Nephron (organoid): ENCODE measurements around the gene CDR2.
"Not testable (repeated sequence)": the region's sequence is repeated elsewhere in the genome, so short reads cannot be mapped to it uniquely, and the experiment has no call there.

Source experiments
- H3K27ac Mint-ChIP-seq, 3 experiments: 2 replicates each; pipeline ENCODE4 v1.8.0; 2020; ENCODE audit warnings: mixed read lengths in 3 of 3, mild to moderate bottlenecking in 2 of 3, moderate library complexity in 1 of 3
- H3K27me3 Mint-ChIP-seq: 2 replicates; pipeline ENCODE4 v1.8.0; 2021; ENCODE audit warnings: low read depth, mild to moderate bottlenecking, moderate library complexity, mixed read lengths
- H3K36me3 Mint-ChIP-seq: 2 replicates; pipeline ENCODE4 v1.8.0; 2020; ENCODE audit warnings: low read depth, mixed read lengths
- H3K4me1 Mint-ChIP-seq: 2 replicates; pipeline ENCODE4 v1.8.0; 2020; ENCODE audit warnings: mixed read lengths
- H3K4me3 Mint-ChIP-seq, 3 experiments: 2 replicates each; pipeline ENCODE4 v1.8.0; 2020; ENCODE audit warnings: mild to moderate bottlenecking in 3 of 3, mixed read lengths in 3 of 3, moderate library complexity in 2 of 3
- H3K9me3 Mint-ChIP-seq: 2 replicates; pipeline ENCODE4 v1.8.0; 2020; ENCODE audit warnings: mixed read lengths
- TF ChIP-seq, protein P1 (sequence below), 3 experiments: fragments of 200-600 bp; sonication (generic); IDR thresholded peaks; one replicate each; pipeline ENCODE4 v1.5.0; 2021; ENCODE audit warnings: antibody characterized with exemption in 3 of 3; ENCODE audit not compliant: unreplicated experiment in 3 of 3

The CDR2 gene

DNA sequence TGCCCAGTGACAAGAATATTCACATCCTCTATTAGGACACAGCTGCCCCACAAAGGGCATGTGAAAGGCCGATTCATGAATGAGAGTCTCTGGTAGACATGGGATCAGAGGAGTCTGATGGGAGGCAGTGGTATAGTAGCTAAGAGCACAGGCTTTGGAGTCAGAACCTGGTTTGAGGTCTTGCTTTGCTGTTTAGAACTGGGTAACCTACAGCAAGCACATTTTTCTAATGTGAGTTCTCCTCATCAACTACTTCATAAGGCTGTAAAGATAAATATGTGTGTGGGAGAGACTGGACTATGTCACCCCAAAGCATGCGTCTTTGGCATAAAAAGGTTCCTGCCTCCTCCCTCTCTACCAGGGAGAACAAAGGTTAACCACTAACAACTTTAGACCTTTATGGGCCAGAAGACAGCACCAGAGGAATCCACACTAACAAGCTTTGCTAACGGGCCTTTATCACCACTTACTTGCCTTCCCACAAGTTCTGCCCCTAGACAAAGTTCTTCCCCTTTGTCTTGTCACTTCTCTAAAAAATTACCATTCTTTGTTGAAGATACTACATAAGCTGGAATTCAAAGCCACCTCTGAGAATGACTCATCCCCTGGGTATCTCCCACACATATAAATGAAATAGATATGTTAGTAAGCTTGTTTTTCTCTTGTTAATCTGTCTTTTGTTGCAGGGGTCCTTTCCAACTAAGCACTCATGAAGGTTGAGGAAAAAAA lies 21.1 kb downstream of the CDR2 start:
- Mint-ChIP-seq H3K27ac (peak overlapping the region; percentile 83 to 88 (median 86)), H3K9me3 (peaks cover 2% of the 10 kb centered on the region), H3K27me3 (no peaks in the 10 kb centered on the region), H3K36me3 (peaks cover 43% of the 10 kb centered on the region), H3K4me1 (peaks cover 23% of the 10 kb centered on the region), H3K4me3 (no peak overlapping the region)
- TF ChIP-seq, protein P1, sequence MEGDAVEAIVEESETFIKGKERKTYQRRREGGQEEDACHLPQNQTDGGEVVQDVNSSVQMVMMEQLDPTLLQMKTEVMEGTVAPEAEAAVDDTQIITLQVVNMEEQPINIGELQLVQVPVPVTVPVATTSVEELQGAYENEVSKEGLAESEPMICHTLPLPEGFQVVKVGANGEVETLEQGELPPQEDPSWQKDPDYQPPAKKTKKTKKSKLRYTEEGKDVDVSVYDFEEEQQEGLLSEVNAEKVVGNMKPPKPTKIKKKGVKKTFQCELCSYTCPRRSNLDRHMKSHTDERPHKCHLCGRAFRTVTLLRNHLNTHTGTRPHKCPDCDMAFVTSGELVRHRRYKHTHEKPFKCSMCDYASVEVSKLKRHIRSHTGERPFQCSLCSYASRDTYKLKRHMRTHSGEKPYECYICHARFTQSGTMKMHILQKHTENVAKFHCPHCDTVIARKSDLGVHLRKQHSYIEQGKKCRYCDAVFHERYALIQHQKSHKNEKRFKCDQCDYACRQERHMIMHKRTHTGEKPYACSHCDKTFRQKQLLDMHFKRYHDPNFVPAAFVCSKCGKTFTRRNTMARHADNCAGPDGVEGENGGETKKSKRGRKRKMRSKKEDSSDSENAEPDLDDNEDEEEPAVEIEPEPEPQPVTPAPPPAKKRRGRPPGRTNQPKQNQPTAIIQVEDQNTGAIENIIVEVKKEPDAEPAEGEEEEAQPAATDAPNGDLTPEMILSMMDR (IDR thresholded peaks at IDR 0.05; ENCODE audit: unreplicated experiment in 3 of 3) = no peak

DNA sequence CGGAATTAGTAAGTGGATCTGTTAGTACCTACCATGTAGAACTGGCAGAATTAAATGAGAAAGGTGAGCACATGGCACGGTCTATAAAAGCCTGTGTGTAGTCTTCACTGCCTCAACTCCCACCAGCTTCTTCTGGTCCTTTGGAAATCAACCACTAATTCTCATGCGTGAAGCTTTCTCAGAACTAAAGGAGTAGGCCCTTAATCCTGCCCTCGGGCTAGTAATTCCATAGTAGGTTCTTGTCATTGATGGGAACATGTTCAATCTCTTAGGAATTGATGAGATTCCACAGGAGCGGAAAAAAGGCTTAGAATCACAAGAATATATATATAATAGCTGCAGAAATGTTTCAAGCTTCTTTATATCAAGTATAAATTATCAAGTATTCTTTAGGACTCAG lies 21.7 kb downstream of the CDR2 start:
- Mint-ChIP-seq H3K4me3 (no peak overlapping the region), H3K27me3 (no peaks in the 10 kb centered on the region), H3K4me1 (peaks cover 23% of the 10 kb centered on the region), H3K36me3 (peaks cover 47% of the 10 kb centered on the region), H3K9me3 (peaks cover 2% of the 10 kb centered on the region), H3K27ac (peak overlapping the region in 2 of 3 experiments; percentile 86 to 88)
- TF ChIP-seq, protein P1 (IDR thresholded peaks at IDR 0.05; ENCODE audit: unreplicated experiment in 3 of 3) = no peak

DNA sequence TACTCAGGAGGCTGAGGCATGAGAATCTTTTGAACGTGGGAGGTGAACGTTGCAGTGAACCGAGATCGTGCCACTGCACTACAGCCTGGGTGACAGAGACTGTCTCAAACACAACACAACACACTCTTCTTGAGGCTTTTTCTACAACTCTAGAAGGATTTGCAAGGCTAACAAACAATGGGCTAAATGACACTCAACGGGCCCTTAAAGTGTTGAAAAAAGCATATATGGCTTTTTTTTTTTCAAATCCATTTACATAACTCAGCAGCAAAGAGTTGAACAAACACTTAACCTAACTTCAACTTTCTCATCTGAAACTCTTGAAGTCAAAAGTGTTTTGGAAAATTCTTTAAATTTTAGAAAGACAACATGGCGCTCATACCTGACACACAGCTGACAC lies 22.3 kb downstream of the CDR2 start:
- H3K9me3 Mint-ChIP-seq = peaks cover 2% of the 10 kb centered on the region
- peaks cover 23% of the 10 kb centered on the region for H3K4me1 Mint-ChIP-seq
- H3K27ac Mint-ChIP-seq = peak overlapping the region in 1 of 3 experiments; percentile 88
- peaks cover 53% of the 10 kb centered on the region for H3K36me3 Mint-ChIP-seq
- TF ChIP-seq, protein P1 (IDR thresholded peaks at IDR 0.05; ENCODE audit: unreplicated experiment in 3 of 3) = no peak
- no peak overlapping the region for H3K4me3 Mint-ChIP-seq
- H3K27me3 Mint-ChIP-seq = no peaks in the 10 kb centered on the region

DNA sequence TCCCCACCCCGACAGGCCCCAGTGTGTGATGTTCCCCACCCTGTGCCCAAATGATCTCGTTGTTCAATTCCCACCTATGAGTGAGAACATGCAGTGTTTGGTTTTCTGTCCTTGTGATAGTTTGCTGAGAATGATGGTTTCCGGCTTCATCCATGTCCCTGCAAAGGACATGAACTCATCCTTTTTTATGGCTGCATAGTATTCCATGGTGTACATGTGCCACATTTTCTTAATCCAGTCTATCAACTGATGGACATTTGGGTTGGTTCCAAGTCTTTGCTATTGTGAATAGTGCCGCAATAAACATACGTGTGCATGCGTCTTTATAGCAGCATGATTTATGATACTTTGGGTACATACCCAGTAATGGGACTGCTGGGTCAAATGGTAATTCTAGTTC lies 23.4 kb downstream of the CDR2 start:
- not testable (repeated sequence) for H3K27me3 Mint-ChIP-seq, H3K9me3 Mint-ChIP-seq, H3K4me3 Mint-ChIP-seq, H3K27ac Mint-ChIP-seq
- Mint-ChIP-seq H3K4me1 (peaks cover 23% of the 10 kb centered on the region), H3K36me3 (peaks cover 60% of the 10 kb centered on the region)

DNA sequence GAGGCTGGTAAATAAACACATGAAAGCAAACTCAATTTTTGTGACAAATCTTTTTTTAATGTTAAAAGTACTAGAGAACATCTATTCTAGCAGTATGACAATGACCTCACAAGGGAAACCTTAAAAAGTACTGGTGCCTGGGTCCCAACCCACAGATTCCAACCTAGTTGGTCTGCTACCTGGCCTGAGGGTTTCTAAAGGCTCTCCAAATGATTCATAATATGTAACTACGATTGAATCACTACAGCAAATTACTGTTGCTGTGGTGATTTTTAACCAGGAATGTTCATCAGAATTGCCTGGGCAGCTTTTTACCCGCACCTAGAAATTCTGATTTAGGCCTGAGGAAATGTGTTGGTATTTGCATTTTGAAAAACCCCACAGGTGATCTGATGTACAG lies 26.1 kb downstream of the CDR2 start:
- Mint-ChIP-seq H3K9me3 (peaks cover 7% of the 10 kb centered on the region), H3K27me3 (no peaks in the 10 kb centered on the region), H3K27ac (no peak overlapping the region), H3K4me3 (no peak overlapping the region), H3K4me1 (peaks cover 3% of the 10 kb centered on the region), H3K36me3 (peaks cover 64% of the 10 kb centered on the region)
- TF ChIP-seq, protein P1 (IDR thresholded peaks at IDR 0.05; ENCODE audit: unreplicated experiment in 3 of 3) = no peak

DNA sequence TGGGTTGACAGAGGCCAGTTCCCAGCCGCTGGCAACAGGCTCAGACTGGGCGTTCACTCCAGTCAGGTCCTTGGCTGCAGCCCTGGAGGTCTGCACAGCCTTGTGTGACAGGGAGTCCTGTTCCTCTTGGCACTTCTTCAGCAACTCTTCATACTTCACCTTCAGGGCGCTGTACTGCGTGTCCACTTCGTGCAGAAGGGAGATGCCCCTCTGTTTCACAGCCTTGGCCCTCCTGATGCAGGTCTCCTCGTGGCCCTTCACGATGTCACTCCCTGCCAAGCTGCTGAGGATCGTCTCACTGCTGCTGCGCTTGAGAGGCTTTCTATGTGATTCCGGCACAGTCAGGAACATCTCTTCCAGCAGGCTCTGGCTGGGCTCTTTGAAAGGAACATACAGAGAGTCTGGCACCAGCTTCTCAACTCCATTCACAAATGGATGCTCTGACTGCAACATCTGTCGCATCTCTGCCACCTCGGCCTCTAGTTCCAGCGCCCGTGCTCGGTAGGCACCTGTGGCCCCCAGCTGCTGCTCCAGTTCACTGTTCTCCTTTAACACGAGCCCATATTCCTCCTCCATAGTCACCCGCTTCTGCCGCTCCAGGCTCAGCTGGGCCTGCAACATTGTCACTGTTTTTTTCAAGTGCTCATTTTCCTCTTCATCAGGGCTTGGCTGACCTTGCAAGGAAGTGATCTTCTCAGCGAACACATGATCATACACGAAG lies 27.2 kb downstream of the CDR2 start:
- H3K9me3 Mint-ChIP-seq = peaks cover 12% of the 10 kb centered on the region
- H3K36me3 Mint-ChIP-seq = peaks cover 66% of the 10 kb centered on the region
- H3K27me3 Mint-ChIP-seq = no peaks in the 10 kb centered on the region
- no peak overlapping the region for H3K27ac Mint-ChIP-seq
- no peaks in the 10 kb centered on the region for H3K4me1 Mint-ChIP-seq
- TF ChIP-seq, protein P1 (IDR thresholded peaks at IDR 0.05; ENCODE audit: unreplicated experiment in 3 of 3) = no peak
- H3K4me3 Mint-ChIP-seq = no peak overlapping the region
